ENCODE measurements around the gene DNAJA3.

DNAJA3 gene

DNA sequence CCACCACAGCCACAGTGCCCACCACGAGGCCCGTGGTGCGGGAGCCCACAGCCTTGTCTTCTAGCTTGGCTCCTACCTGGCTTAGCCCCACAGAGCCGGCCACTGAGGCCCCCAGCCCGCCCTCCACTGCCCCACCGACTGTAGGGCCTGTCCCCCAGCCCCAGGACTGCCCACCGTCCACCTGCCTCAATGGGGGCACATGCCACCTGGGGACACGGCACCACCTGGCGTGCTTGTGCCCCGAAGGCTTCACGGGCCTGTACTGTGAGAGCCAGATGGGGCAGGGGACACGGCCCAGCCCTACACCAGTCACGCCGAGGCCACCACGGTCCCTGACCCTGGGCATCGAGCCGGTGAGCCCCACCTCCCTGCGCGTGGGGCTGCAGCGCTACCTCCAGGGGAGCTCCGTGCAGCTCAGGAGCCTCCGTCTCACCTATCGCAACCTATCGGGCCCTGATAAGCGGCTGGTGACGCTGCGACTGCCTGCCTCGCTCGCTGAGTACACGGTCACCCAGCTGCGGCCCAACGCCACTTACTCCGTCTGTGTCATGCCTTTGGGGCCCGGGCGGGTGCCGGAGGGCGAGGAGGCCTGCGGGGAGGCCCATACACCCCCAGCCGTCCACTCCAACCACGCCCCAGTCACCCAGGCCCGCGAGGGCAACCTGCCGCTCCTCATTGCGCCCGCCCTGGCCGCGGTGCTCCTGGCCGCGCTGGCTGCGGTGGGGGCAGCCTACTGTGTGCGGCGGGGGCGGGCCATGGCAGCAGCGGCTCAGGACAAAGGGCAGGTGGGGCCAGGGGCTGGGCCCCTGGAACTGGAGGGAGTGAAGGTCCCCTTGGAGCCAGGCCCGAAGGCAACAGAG, 43.5 kb upstream of the DNAJA3 start:
- TF ChIP-seq, protein P1, sequence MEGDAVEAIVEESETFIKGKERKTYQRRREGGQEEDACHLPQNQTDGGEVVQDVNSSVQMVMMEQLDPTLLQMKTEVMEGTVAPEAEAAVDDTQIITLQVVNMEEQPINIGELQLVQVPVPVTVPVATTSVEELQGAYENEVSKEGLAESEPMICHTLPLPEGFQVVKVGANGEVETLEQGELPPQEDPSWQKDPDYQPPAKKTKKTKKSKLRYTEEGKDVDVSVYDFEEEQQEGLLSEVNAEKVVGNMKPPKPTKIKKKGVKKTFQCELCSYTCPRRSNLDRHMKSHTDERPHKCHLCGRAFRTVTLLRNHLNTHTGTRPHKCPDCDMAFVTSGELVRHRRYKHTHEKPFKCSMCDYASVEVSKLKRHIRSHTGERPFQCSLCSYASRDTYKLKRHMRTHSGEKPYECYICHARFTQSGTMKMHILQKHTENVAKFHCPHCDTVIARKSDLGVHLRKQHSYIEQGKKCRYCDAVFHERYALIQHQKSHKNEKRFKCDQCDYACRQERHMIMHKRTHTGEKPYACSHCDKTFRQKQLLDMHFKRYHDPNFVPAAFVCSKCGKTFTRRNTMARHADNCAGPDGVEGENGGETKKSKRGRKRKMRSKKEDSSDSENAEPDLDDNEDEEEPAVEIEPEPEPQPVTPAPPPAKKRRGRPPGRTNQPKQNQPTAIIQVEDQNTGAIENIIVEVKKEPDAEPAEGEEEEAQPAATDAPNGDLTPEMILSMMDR (IDR thresholded peaks at IDR 0.05) = no peak
- no peak overlapping the region for H3K4me3 ChIP-seq (ENCODE audit: low read depth in 1 of 2, low read length in 1 of 2)
- no peaks in the 10 kb centered on the region for H3K9me3 ChIP-seq
- no peaks in the 10 kb centered on the region for H3K4me1 ChIP-seq (ENCODE audit: control insufficient read depth in 1 of 2, insufficient read depth in 1 of 2, low read depth in 1 of 2, low read length in 1 of 2)
- no peak overlapping the region for H3K27ac ChIP-seq
- no peaks in the 10 kb centered on the region for H3K27me3 ChIP-seq
- peaks cover 96% of the 10 kb centered on the region for H3K36me3 ChIP-seq

DNA sequence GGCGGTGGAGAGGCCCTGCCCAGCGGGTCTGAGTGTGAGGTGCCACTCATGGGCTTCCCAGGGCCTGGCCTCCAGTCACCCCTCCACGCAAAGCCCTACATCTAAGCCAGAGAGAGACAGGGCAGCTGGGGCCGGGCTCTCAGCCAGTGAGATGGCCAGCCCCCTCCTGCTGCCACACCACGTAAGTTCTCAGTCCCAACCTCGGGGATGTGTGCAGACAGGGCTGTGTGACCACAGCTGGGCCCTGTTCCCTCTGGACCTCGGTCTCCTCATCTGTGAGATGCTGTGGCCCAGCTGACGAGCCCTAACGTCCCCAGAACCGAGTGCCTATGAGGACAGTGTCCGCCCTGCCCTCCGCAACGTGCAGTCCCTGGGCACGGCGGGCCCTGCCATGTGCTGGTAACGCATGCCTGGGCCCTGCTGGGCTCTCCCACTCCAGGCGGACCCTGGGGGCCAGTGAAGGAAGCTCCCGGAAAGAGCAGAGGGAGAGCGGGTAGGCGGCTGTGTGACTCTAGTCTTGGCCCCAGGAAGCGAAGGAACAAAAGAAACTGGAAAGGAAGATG, 42.8 kb upstream of the DNAJA3 start:
- TF ChIP-seq, protein P1 (IDR thresholded peaks at IDR 0.05) = no peak
- H3K36me3 ChIP-seq = peaks cover 96% of the 10 kb centered on the region
- no peaks in the 10 kb centered on the region for H3K4me1 ChIP-seq (ENCODE audit: control insufficient read depth in 1 of 2, insufficient read depth in 1 of 2, low read depth in 1 of 2, low read length in 1 of 2)
- H3K9me3 ChIP-seq = no peaks in the 10 kb centered on the region
- H3K27ac ChIP-seq = no peak overlapping the region
- H3K27me3 ChIP-seq = no peaks in the 10 kb centered on the region
- no peak overlapping the region for H3K4me3 ChIP-seq (ENCODE audit: low read depth in 1 of 2, low read length in 1 of 2)

DNA sequence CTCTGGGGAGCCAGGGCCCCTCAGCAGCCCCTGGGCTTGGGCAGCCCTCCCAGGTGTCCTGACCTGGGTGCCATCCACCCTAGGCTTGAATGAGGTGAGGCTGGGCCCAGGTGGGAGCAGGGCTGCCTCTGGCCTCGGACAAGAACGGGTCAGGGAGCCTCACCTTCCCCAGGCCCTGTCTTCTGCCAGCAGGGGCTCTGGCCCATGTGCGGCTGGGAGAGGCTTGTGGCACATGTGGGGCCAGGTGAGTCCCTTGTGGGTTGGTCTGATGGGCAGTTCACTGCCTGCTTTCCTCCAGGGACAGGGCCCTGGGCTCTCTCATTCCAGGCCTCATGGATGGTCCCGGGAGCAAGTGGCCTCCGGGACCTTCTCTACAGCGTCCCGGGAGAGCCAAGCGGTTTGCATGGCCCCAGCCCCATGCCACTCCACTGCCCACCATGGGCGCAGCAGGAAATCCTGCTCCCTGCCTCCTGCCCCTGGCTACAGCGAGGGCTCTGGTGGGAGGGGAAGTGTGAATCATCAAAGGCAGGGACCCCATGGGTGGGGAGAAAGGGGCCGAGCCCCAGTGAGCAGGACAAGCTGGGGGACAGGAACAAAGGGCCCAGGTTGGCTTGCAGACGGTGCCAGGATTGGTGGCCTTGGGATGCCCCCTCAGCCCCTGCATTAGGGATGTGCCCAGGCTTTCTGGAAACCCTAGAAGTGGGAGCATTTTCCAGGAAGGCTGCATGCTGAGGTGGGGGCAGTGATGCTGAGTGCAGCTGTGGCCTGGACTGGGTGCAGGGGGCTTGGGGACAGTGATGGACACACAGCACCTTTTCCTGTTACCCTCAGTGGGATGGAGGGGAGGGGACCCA, 41.9 kb upstream of the DNAJA3 start:
- Histone ChIP-seq H3K27ac (no peak overlapping the region), H3K9me3 (no peaks in the 10 kb centered on the region), H3K27me3 (no peaks in the 10 kb centered on the region), H3K4me3 (ENCODE audit: low read depth in 1 of 2, low read length in 1 of 2) (no peak overlapping the region), H3K36me3 (peaks cover 96% of the 10 kb centered on the region), H3K4me1 (ENCODE audit: control insufficient read depth in 1 of 2, insufficient read depth in 1 of 2, low read depth in 1 of 2, low read length in 1 of 2) (no peaks in the 10 kb centered on the region)
- TF ChIP-seq, protein P1 (IDR thresholded peaks at IDR 0.05) = no peak

DNA sequence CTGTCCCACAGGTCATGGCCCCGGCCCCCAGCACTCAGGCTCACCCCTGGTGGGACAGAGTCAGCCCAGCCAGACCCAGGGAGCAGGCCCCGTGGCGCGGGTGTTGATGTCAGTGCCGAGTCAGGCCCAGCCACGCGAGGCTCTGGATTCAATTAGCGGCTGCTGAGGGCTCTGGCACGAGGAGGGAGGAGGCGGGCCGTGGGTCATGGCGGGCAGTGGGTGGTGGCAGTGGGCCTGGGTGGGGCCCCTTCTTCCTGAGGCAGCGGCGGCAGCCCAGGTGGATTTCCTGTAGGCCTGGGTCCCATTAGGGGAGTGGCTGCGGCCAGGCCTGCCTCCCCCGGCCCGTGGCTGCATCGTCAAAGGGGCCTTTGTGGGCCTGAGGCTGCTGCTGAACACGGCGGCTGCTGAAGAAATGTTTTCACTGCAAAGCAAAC, 41.1 kb upstream of the DNAJA3 start:
- Histone ChIP-seq H3K27me3 (no peaks in the 10 kb centered on the region), H3K9me3 (no peaks in the 10 kb centered on the region), H3K4me3 (ENCODE audit: low read depth in 1 of 2, low read length in 1 of 2) (no peak overlapping the region), H3K4me1 (ENCODE audit: control insufficient read depth in 1 of 2, insufficient read depth in 1 of 2, low read depth in 1 of 2, low read length in 1 of 2) (no peaks in the 10 kb centered on the region), H3K36me3 (peaks cover 96% of the 10 kb centered on the region), H3K27ac (no peak overlapping the region)
- TF ChIP-seq, protein P1 (IDR thresholded peaks at IDR 0.05) = no peak

DNA sequence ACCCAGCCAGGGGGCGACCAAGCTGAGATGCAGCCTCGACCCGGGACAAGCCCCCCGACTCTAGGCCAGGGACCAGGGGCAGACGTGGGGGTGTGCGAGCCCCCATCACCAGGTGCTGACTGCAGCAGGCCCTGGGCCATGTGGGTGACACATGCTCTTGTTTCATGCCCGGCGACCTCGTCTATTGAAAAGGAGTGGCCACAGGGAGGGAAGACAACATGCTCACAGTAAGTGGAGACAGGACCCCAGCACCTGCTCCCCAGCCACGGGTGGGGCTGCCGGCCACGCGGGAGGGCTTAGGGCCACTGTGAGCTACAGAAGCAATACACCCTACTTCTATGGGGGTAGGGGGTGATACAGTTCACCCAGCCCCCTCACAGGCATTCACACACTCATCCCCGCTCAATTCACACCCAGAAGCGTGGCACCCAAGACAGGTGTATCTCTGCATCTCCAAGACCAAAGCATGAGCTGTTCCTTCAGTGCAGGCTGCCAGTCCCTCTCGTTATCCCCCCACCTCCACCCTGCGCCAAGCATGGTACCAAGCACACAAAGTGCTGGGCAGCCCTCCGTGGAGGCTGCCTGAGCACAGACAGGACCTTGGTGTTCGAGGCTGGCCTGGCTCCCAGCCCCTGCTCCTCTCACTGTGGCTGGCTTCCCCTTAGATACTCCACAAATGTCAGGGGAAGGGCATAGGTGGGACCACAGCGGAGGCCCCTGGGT, 40.4 kb upstream of the DNAJA3 start:
- Histone ChIP-seq H3K27ac (no peak overlapping the region), H3K9me3 (no peaks in the 10 kb centered on the region), H3K36me3 (peaks cover 100% of the 10 kb centered on the region), H3K4me3 (ENCODE audit: low read depth in 1 of 2, low read length in 1 of 2) (no peak overlapping the region), H3K27me3 (no peaks in the 10 kb centered on the region), H3K4me1 (ENCODE audit: control insufficient read depth in 1 of 2, insufficient read depth in 1 of 2, low read depth in 1 of 2, low read length in 1 of 2) (no peaks in the 10 kb centered on the region)
- TF ChIP-seq, protein P1 (IDR thresholded peaks at IDR 0.05) = no peak
